HG03520 (cell line): ENCODE results near the gene VAC14.
"Not testable (repeated sequence)": the region's sequence is repeated elsewhere in the genome, so short reads cannot be mapped to it uniquely, and the experiment has no call there.

ENCODE experiments used
- ATAC-seq: cut with Tn5 transposase; IDR thresholded peaks from one replicate; pipeline ENCODE4 v1.9.1; 2021; ENCODE audit warnings: mild to moderate bottlenecking, moderate library complexity; ENCODE audit not compliant: unreplicated experiment

Gene VAC14

GRCh38 chr16:70651524-70651923, 149.4 kb downstream of the VAC14 start:
- no peak for ATAC-seq

GRCh38 chr16:70650216-70650615, 150.7 kb downstream of the VAC14 start:
- no peak for ATAC-seq

GRCh38 chr16:70649300-70649699, 151.7 kb downstream of the VAC14 start:
- no peak for ATAC-seq

GRCh38 chr16:70648606-70649005, 152.4 kb downstream of the VAC14 start:
- no peak for ATAC-seq

GRCh38 chr16:70647441-70648359, 153.3 kb downstream of the VAC14 start:
- no peak for ATAC-seq

GRCh38 chr16:70646260-70647241, 154.4 kb downstream of the VAC14 start, which contains the start of gene IL34:
Gene IL34 (plus strand): TSS chr16:70646559. CDS start chr16:70646948, 389 bp downstream.
- ATAC-seq: no peak

GRCh38 chr16:70644763-70645597, 156.0 kb downstream of the VAC14 start:
- ATAC-seq: no peak

GRCh38 chr16:70643264-70643663, 157.7 kb downstream of the VAC14 start:
- not testable (repeated sequence) for ATAC-seq

GRCh38 chr16:70642633-70643032, 158.3 kb downstream of the VAC14 start:
- ATAC-seq: no peak

GRCh38 chr16:70638814-70639792, 161.9 kb downstream of the VAC14 start:
- ATAC-seq: no peak
